PC-3 (cell line): ENCODE data around the gene POLR3GL. TPM values are rescaled to one million over a fixed set of nuclear protein-coding genes. Genes with fewer than 3 reads are reported as not detected.

Experiments used
- ATAC-seq: fragments of 200-7000 bp; cut with Tn5 transposase; 2 replicates; pipeline ENCODE4 v1.9.1; 2020; ENCODE audit warnings: mild to moderate bottlenecking, moderate library complexity
- BruUV-seq: library from RNA; stranded (reverse); fragments of 400-500 nt; replicated peaks from 2 replicates; lab custom pipeline; 2021; lab: Mats Ljungman, UMichigan
- CTCF ChIA-PET: fragments of 300-600 bp; sonication (Branson Sonifier 250); formaldehyde crosslinking; loops from one replicate; lab custom pipeline; 2022; ENCODE audit warnings: antibody characterized with exemption; lab: Charles Lee
- POLR2A ChIA-PET: fragments of 300-600 bp; sonication (Branson Sonifier 250); formaldehyde crosslinking; loops from one replicate; lab custom pipeline; 2022; ENCODE audit warnings: antibody characterized with exemption; ENCODE audit not compliant: unreplicated experiment; lab: Charles Lee
- DNase-seq: peaks from one replicate; pipeline ENCODE4 v3.0.0-alpha.2; 2015
- H2AFZ ChIP-seq: fragments of 300-600 bp; sonication (generic); 2 replicates; pipeline ENCODE4 v1.6.0; 2016; ENCODE audit warnings: antibody characterized with exemption, low read length
- H3F3A ChIP-seq: fragments of 300-600 bp; sonication (generic); one replicate; pipeline ENCODE4 v1.6.0; 2017; ENCODE audit warnings: antibody characterized with exemption, low read length, control low read depth, mild to moderate bottlenecking; ENCODE audit not compliant: unreplicated experiment
- H3K27ac ChIP-seq: fragments of 300-600 bp; sonication (generic); 2 replicates; pipeline ENCODE4 v1.5.1; 2016; ENCODE audit warnings: mild to moderate bottlenecking, low read length
- H3K27me3 ChIP-seq: fragments of 300-600 bp; sonication (generic); 2 replicates; pipeline ENCODE4 v1.6.1; 2016; ENCODE audit warnings: low read length, mixed read lengths
- H3K36me3 ChIP-seq: fragments of 300-600 bp; sonication (generic); 2 replicates; pipeline ENCODE4 v1.6.1; 2016; ENCODE audit warnings: low read depth, mixed run types, low read length, mixed read lengths
- H3K4me1 ChIP-seq: fragments of 300-600 bp; sonication (generic); 2 replicates; pipeline ENCODE4 v1.5.1; 2016; ENCODE audit warnings: low read length; ENCODE audit not compliant: insufficient read depth
- H3K4me2 ChIP-seq: fragments of 300-600 bp; sonication (generic); 2 replicates; pipeline ENCODE4 v1.6.0; 2016; ENCODE audit warnings: low read length
- H3K4me3 ChIP-seq: fragments of 300-600 bp; sonication (generic); 2 replicates; pipeline ENCODE4 v1.5.1; 2016; ENCODE audit warnings: mild to moderate bottlenecking, low read length, mixed read lengths
- H3K79me2 ChIP-seq: fragments of 300-600 bp; sonication (generic); 2 replicates; pipeline ENCODE4 v1.6.1; 2017; ENCODE audit warnings: low read length, mixed read lengths
- H3K9ac ChIP-seq: fragments of 300-600 bp; sonication (generic); 2 replicates; pipeline ENCODE4 v1.6.0; 2016; ENCODE audit warnings: mild to moderate bottlenecking, low read length
- H3K9me2 ChIP-seq: fragments of 300-600 bp; sonication (generic); replicated peaks from 2 replicates; pipeline ENCODE4 v1.6.1; 2016; ENCODE audit warnings: mixed run types, low read length, mixed read lengths
- H3K9me3 ChIP-seq: fragments of 300-600 bp; sonication (generic); 2 replicates; pipeline ENCODE4 v1.6.1; 2016; ENCODE audit warnings: low read length, mixed read lengths
- H4K20me1 ChIP-seq: fragments of 300-600 bp; sonication (generic); 2 replicates; pipeline ENCODE4 v1.6.1; 2016; ENCODE audit warnings: low read length, mixed read lengths
- EZH2 ChIP-seq: fragments of 300-600 bp; sonication (generic); IDR thresholded peaks from one replicate; pipeline ENCODE4 v1.6.1; 2017; ENCODE audit warnings: antibody characterized with exemption, mild to moderate bottlenecking, low read length; ENCODE audit not compliant: unreplicated experiment
- EZH2phosphoT487 ChIP-seq: fragments of 300-600 bp; sonication (generic); IDR thresholded peaks from 2 replicates; pipeline ENCODE4 v1.6.1; 2018; ENCODE audit warnings: mild to moderate bottlenecking, antibody characterized with exemption, low read length, borderline replicate concordance
- intact Hi-C: fragments of 100-400 bp; cut with micrococcal nuclease; formaldehyde crosslinking; loops from 2 replicates; pipeline ENCODE4 v1.9.0; 2023
- total RNA-seq: library from RNA; depleted of rRNA; stranded (reverse); fragments of >200 nt; gene quantifications from 2 replicates; pipeline ENCODE4 v1.2.3, GENCODE V29; 2014
- TF ChIP-seq, protein P1 (sequence below): fragments of 300-600 bp; sonication (generic); conservative IDR thresholded peaks from 2 replicates; pipeline ENCODE4 v1.5.1; 2017; ENCODE audit warnings: antibody characterized with exemption, low read depth, mild to moderate bottlenecking, low read length

Gene POLR3GL
- total RNA-seq, 1 experiment from 2014 or later = 8.4 TPM

DNA sequence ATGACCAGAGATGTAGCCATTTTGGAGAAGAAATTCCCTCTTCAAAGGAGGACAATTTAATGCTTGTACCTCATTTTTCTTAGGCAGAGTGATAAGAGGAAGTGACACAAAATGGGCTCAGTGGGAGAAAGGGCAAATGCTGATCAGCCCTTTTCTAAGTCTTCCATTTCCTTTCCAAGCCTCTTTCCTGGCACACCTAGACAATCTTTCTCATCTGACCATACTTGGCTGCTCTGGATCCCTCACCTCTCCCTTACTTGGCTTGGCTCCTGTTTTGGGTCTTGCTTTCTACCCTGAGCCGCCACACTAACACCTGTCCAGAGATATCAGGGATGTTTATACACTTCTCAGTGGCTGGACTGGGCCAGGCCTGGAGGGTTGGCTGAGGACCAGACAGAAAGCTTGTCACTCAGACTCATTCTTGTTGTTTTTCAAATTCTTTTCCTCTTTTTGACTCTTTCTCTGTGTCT is 18.8 kb downstream of the POLR3GL start:
- Histone ChIP-seq H3K4me1 (peaks cover 55% of the 10 kb centered on the region), H3K27me3 (no peaks in the 10 kb centered on the region), H3K9me3 (no peaks in the 10 kb centered on the region), H3K4me2 (0 out of 2 replicates have a peak overlapping the region, but pooled peaks have one; percentile 4), H4K20me1 (no peaks in the 10 kb centered on the region), H3K9ac (no peak overlapping the region), H3K36me3 (no peaks in the 10 kb centered on the region), H3K79me2 (no peaks in the 10 kb centered on the region), H3F3A (no peaks in the 10 kb centered on the region), H3K27ac (no peak overlapping the region; the same call in 1 of the 2 replicates), H3K9me2 (no peaks in the 10 kb centered on the region), H2AFZ (peak overlapping the region; percentile 11), H3K4me3 (no peak overlapping the region)
- no peak for ATAC-seq
- ChIA-PET CTCF (no interaction called here), POLR2A (no interaction called here)
- BruUV-seq = no TSS peak
- intact Hi-C loops = no loop called here
- TF ChIP-seq, protein P1, sequence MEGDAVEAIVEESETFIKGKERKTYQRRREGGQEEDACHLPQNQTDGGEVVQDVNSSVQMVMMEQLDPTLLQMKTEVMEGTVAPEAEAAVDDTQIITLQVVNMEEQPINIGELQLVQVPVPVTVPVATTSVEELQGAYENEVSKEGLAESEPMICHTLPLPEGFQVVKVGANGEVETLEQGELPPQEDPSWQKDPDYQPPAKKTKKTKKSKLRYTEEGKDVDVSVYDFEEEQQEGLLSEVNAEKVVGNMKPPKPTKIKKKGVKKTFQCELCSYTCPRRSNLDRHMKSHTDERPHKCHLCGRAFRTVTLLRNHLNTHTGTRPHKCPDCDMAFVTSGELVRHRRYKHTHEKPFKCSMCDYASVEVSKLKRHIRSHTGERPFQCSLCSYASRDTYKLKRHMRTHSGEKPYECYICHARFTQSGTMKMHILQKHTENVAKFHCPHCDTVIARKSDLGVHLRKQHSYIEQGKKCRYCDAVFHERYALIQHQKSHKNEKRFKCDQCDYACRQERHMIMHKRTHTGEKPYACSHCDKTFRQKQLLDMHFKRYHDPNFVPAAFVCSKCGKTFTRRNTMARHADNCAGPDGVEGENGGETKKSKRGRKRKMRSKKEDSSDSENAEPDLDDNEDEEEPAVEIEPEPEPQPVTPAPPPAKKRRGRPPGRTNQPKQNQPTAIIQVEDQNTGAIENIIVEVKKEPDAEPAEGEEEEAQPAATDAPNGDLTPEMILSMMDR = no peak
- TF ChIP-seq EZH2phosphoT487 (no peak), EZH2 (no peak)
- peak; percentile 40 for DNase-seq

DNA sequence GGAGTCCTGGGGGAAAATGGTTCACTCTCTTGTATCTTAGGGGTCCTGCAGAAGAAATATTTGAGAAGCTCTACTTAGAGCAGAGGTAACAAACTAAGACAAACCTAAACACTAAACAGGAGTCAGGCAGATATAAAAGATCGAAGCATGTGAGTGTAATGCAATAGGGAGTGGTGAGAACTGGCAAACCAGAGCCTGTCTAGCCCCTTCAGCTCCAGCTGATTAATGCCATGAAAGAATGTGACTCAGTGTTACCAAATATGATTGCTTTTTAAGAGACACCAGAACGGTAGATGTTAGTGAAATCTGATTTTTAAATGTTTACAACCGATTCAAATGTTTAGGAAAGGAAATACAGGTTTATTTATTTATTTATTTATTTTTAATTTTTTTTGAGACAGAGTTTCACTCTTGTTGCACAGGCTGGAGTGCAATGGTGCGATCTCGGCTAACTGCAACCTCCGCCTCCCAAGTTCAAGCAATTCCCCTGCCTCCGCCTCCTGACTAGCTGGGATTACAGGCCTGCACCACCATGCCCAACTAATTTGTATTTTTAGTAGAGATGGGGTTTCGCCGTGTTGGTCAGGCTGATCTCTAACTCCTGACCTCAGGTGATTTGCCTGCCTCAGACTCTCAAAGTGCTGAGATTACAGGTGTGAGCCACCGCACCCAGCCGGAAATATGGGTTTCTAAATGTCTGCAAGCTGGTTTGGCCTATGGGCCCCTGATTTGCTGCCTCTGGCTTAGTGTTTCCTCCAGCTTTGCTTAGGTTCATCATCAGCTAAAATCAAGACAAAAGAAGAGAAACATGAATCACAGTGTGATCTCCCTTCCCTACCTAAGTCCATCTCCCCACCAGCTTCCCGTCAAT is 19.7 kb downstream of the POLR3GL start:
- Histone ChIP-seq H3F3A (no peaks in the 10 kb centered on the region), H3K9ac (no peak overlapping the region), H4K20me1 (no peaks in the 10 kb centered on the region), H3K36me3 (no peaks in the 10 kb centered on the region), H3K9me3 (no peaks in the 10 kb centered on the region), H3K4me2 (no peak overlapping the region), H3K9me2 (no peaks in the 10 kb centered on the region), H3K4me1 (peaks cover 45% of the 10 kb centered on the region), H2AFZ (no peak overlapping the region), H3K79me2 (no peaks in the 10 kb centered on the region), H3K27ac (no peak overlapping the region), H3K27me3 (no peaks in the 10 kb centered on the region), H3K4me3 (no peak overlapping the region)
- BruUV-seq = no TSS peak
- DNase-seq (no peak), ATAC-seq (no peak)
- CTCF ChIA-PET = no interaction called here
- TF ChIP-seq EZH2 (no peak), EZH2phosphoT487 (no peak)
- TF ChIP-seq, protein P1 = no peak
- intact Hi-C loops = no loop called here
- POLR2A ChIA-PET = no interaction called here

DNA sequence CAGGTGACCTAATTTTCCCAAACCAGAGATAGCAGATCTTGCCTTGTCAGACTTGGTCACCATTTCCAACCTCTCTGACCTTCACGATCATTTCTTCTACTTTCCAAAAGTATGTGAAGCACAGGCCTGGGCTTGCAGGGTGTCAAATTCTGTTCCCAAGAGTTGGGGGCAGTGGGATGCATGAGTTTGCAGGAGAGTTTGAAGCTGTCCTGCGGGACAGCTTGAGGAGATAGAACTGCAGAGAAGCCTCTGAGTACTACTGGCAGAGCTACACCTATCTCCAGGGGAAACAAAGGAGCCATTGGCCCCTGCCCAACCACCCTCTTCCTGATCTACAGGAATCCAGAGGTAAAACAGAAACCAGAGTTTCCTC is 20.6 kb downstream of the POLR3GL start:
- DNase-seq (no peak), ATAC-seq (no peak)
- no peak overlapping the region for H3K4me3 ChIP-seq
- no peaks in the 10 kb centered on the region for H3K36me3 ChIP-seq
- intact Hi-C loops = no loop called here
- ChIA-PET CTCF (no interaction called here), POLR2A (no interaction called here)
- H3K4me2 ChIP-seq = peak overlapping the region; percentile 66
- H3K4me1 ChIP-seq = peaks cover 38% of the 10 kb centered on the region
- peak overlapping the region; percentile 17 for H3K27ac ChIP-seq
- H3F3A ChIP-seq = no peaks in the 10 kb centered on the region
- no peaks in the 10 kb centered on the region for H3K9me2 ChIP-seq
- no peaks in the 10 kb centered on the region for H3K9me3 ChIP-seq
- H2AFZ ChIP-seq = peak overlapping the region; percentile 67; the same call in 1 of the 2 replicates
- no peak for TF ChIP-seq EZH2phosphoT487
- TF ChIP-seq EZH2 = no peak
- TF ChIP-seq, protein P1 = no peak
- H3K79me2 ChIP-seq = no peaks in the 10 kb centered on the region
- H3K9ac ChIP-seq = no peak overlapping the region
- no peaks in the 10 kb centered on the region for H4K20me1 ChIP-seq
- no TSS peak for BruUV-seq
- no peaks in the 10 kb centered on the region for H3K27me3 ChIP-seq
